A549 treated with CORT108297 at 1 μM for 4 hours (cell line): ENCODE data around the gene SLC5A5. TPM values are rescaled to one million over a fixed set of nuclear protein-coding genes. Genes with fewer than 3 reads are reported as not detected.

Experiments
- total RNA-seq: library from RNA; stranded (reverse); fragments of 200-300 nt; extraction: Qiagen RNA extraction; gene quantifications from 5 replicates; pipeline ENCODE4 v1.2.3, GENCODE V29; 2022

Gene SLC5A5
- total RNA-seq, result 0.07 to 0.17 TPM (median 0.13 TPM) in 5 replicates

GRCh38 chr19:17871878-17872250, at the start of gene SLC5A5:
SLC5A5 (plus strand) TSS chr19:17871945; CDS start chr19:17872320, 375 bp downstream.

GRCh38 chr19:17847538-17848366, 24.0 kb upstream of the SLC5A5 start, which contains the start of gene JAK3:
JAK3 (minus strand) TSS chr19:17847982; CDS start chr19:17844417, 3,565 bp downstream.

GRCh38 chr19:17859533-17860330, 12.0 kb upstream of the SLC5A5 start, which contains the start of gene RPL18A:
RPL18A (plus strand) TSS chr19:17859910; CDS start chr19:17859957, 47 bp downstream.

GRCh38 chr19:17932485-17933338, 61.0 kb downstream of the SLC5A5 start, which contains the start of gene CCDC124:
CCDC124 (plus strand) TSS chr19:17933015; CDS start chr19:17936421, 3,406 bp downstream.

Other genes with a start within 250 kb of the SLC5A5 start
- 1.3 to 2.2 TPM (median 1.9 TPM) in 5 replicates for gene UNC13A, start 183.6 kb upstream of the SLC5A5 start, total RNA-seq
- 30.1 to 38.2 TPM (median 33.6 TPM) in 5 replicates for gene MAP1S, start 152.5 kb upstream of the SLC5A5 start, total RNA-seq
- gene FCHO1, start 120.5 kb upstream of the SLC5A5 start, total RNA-seq, result 19.2 to 21.5 TPM (median 20.2 TPM) in 5 replicates
- 3.6 to 4.8 TPM (median 4.5 TPM) in 5 replicates for gene B3GNT3, start 76.8 kb upstream of the SLC5A5 start, total RNA-seq
- gene INSL3, start 50.4 kb upstream of the SLC5A5 start, total RNA-seq, result 0.30 to 0.66 TPM (median 0.39 TPM) in 5 replicates
- gene JAK3, start 24.0 kb upstream of the SLC5A5 start, total RNA-seq, result 0.22 to 0.43 TPM (median 0.30 TPM) in 5 replicates
- 1,856 to 2,367 TPM (median 2,192 TPM) in 5 replicates for gene RPL18A, start 12.0 kb upstream of the SLC5A5 start, total RNA-seq
- 93.5 to 115 TPM (median 107 TPM) in 5 replicates for gene CCDC124, start 61.1 kb downstream of the SLC5A5 start, total RNA-seq
- gene KCNN1, start 95.2 kb downstream of the SLC5A5 start, total RNA-seq, result 0.35 to 1.0 TPM (median 0.69 TPM) in 5 replicates
- 22.1 to 31.5 TPM (median 29.4 TPM) in 5 replicates for gene ARRDC2, start 136.2 kb downstream of the SLC5A5 start, total RNA-seq
- not detected in 5 replicates for gene IL12RB1, start 215.0 kb downstream of the SLC5A5 start, total RNA-seq
- gene MAST3, start 225.8 kb downstream of the SLC5A5 start, total RNA-seq, result 1.7 to 2.6 TPM (median 2.3 TPM) in 5 replicates